ENCODE data around the gene SLC6A8.

GRCh38 chrX:153717445-153717844 lies 29.7 kb downstream of the SLC6A8 start:
- TF ChIP-seq CTCF (IDR thresholded peaks at IDR 0.05; ENCODE audit: insufficient read depth, low read depth, low read length) = no peak
- no peak for TF ChIP-seq EZH2 (IDR thresholded peaks at IDR 0.05; ENCODE audit: insufficient read depth, low read length)
